ENCODE results near the gene TBC1D4. TPM values are rescaled to one million over a fixed set of nuclear protein-coding genes. Genes with fewer than 3 reads are reported as not detected.
A peak's percentile ranks its signal among the peaks of the same experiment; 100 is the strongest.

TBC1D4 gene, protein sequence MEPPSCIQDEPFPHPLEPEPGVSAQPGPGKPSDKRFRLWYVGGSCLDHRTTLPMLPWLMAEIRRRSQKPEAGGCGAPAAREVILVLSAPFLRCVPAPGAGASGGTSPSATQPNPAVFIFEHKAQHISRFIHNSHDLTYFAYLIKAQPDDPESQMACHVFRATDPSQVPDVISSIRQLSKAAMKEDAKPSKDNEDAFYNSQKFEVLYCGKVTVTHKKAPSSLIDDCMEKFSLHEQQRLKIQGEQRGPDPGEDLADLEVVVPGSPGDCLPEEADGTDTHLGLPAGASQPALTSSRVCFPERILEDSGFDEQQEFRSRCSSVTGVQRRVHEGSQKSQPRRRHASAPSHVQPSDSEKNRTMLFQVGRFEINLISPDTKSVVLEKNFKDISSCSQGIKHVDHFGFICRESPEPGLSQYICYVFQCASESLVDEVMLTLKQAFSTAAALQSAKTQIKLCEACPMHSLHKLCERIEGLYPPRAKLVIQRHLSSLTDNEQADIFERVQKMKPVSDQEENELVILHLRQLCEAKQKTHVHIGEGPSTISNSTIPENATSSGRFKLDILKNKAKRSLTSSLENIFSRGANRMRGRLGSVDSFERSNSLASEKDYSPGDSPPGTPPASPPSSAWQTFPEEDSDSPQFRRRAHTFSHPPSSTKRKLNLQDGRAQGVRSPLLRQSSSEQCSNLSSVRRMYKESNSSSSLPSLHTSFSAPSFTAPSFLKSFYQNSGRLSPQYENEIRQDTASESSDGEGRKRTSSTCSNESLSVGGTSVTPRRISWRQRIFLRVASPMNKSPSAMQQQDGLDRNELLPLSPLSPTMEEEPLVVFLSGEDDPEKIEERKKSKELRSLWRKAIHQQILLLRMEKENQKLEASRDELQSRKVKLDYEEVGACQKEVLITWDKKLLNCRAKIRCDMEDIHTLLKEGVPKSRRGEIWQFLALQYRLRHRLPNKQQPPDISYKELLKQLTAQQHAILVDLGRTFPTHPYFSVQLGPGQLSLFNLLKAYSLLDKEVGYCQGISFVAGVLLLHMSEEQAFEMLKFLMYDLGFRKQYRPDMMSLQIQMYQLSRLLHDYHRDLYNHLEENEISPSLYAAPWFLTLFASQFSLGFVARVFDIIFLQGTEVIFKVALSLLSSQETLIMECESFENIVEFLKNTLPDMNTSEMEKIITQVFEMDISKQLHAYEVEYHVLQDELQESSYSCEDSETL (N-terminal part only)
- 100 to 1,000 TPM in 3 of 4 donors, 10 to 100 TPM in 1; 49.9 to 279 (median 211) TPM for total RNA-seq

DNA sequence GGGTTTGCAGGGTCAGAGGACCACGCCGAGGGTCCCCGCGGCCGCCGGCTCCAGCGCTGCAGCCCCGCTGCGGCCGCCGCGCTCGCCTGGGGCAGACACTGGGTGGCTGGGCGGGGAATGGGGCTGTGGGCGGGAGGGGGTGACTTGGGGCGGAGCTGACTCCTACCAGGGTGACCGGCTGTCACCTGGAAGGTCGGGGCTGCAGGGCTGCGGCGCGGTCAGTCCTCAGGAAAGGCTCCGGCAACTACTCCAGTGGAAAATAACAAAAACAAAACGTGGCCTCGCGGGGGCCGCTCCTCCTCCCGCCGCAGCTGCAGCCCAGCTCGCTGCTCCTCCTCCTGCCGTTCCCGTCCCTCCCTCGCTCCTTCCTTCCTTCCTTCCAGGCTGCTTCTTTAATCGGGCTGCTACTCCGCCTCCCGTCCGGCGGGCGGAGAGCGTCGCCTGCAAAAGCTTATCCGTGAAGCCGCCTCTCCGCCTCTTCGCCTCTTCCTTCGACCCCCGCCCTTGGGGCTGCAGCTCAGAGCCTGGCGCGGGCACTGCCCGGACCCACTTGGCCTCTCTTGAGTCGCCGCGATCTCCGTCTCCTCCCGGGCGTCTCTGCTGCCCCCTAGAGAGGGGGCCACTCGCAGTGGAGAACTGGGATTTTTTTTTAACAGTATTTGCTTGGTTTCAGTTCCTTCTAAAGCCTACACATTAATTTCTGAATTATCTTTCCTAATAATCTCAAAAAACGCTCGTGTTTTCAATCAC, at the start of gene TBC1D4:
Gene TBC1D4 (minus strand): TSS at position 100 of the 750 bp plus-strand sequence. CDS start 402 bp downstream, outside the sequence.
- intact Hi-C loops (cut with DNase I; ENCODE audit: low total_unique reads) (loop anchor here (1.0 to 5.0 kb wide), 3 partner anchors 110 to 165 kb away; no protein-coding TSS in a partner anchor), in situ Hi-C loops (cut with MboI; ENCODE audit: low sequenced_read_pairs in 4 of 4) (loop anchor here in 1 of 4 donors (5.0 kb wide), 1 partner anchor 115 kb away; no protein-coding TSS in a partner anchor)
- ATAC-seq, result peak; percentile 65 to 69
- Histone ChIP-seq H3K27ac (peak within 1 kb of the TSS; percentile 90 to 98 (median 93)), H3K4me3 (peak within 1 kb of the TSS; percentile 85 to 95 (median 94)), H3K27me3 (no peaks in the 10 kb centered on the region), H3K9me3 (no peaks in the 10 kb centered on the region), H3K4me1 (peaks cover 22 to 47% of the 10 kb centered on the region in 2 donors), H3K36me3 (no peaks in the 10 kb centered on the region)
- DNase-seq, result peak; percentile 87 to 88
- TF ChIP-seq, protein P1, sequence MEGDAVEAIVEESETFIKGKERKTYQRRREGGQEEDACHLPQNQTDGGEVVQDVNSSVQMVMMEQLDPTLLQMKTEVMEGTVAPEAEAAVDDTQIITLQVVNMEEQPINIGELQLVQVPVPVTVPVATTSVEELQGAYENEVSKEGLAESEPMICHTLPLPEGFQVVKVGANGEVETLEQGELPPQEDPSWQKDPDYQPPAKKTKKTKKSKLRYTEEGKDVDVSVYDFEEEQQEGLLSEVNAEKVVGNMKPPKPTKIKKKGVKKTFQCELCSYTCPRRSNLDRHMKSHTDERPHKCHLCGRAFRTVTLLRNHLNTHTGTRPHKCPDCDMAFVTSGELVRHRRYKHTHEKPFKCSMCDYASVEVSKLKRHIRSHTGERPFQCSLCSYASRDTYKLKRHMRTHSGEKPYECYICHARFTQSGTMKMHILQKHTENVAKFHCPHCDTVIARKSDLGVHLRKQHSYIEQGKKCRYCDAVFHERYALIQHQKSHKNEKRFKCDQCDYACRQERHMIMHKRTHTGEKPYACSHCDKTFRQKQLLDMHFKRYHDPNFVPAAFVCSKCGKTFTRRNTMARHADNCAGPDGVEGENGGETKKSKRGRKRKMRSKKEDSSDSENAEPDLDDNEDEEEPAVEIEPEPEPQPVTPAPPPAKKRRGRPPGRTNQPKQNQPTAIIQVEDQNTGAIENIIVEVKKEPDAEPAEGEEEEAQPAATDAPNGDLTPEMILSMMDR (IDR thresholded peaks at IDR 0.05 in 4 of 5, conservative IDR thresholded peaks at IDR 0.05 in 1 of 5), result peak; percentile 68 to 93 (median 74)
- peak; percentile 66 to 84 for TF ChIP-seq POLR2A (IDR thresholded peaks at IDR 0.05)

DNA sequence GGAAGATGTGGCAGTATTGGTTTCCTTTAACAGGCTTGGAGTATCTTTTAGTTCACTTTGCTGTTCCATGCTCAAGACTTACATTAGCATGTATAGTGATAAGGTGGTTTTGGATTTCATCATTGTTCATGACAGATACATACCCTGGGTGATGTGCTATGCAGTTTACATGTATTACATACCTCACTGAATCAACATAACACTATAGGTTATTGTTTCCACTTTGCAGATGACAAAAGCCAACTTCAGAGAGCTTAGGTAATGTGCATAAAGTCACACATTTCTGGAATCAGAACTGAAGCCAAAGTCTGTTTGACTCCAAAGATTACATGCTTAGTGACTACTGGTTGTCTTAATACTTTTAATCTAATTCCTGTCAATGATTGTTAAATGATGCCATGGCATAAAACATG, 48.6 kb upstream of the TBC1D4 start:
- TF ChIP-seq, protein P1 (IDR thresholded peaks at IDR 0.05 in 4 of 5, conservative IDR thresholded peaks at IDR 0.05 in 1 of 5), result no peak
- TF ChIP-seq POLR2A (IDR thresholded peaks at IDR 0.05), result no peak
- no peaks in the 10 kb centered on the region for H3K27me3 ChIP-seq
- ATAC-seq (no peak), DNase-seq (no peak)
- no peak overlapping the region for H3K4me3 ChIP-seq
- intact Hi-C loops (cut with DNase I; ENCODE audit: low total_unique reads), result no loop called here
- H3K36me3 ChIP-seq, result peaks cover 0 to 6% of the 10 kb centered on the region in 2 donors
- no peaks in the 10 kb centered on the region for H3K4me1 ChIP-seq
- H3K9me3 ChIP-seq, result no peaks in the 10 kb centered on the region
- no peak overlapping the region for H3K27ac ChIP-seq
- in situ Hi-C loops (cut with MboI; ENCODE audit: low sequenced_read_pairs in 4 of 4), result no loop called here

GRCh38 chr13:75521956-75522355, 40.0 kb upstream of the TBC1D4 start:
- ATAC-seq (no peak), DNase-seq (no peak)
- Histone ChIP-seq H3K27me3 (no peaks in the 10 kb centered on the region), H3K4me3 (no peak overlapping the region), H3K36me3 (peaks cover 0 to 9% of the 10 kb centered on the region in 2 donors), H3K4me1 (no peaks in the 10 kb centered on the region), H3K9me3 (no peaks in the 10 kb centered on the region), H3K27ac (no peak overlapping the region)
- TF ChIP-seq, protein P1 (IDR thresholded peaks at IDR 0.05 in 4 of 5, conservative IDR thresholded peaks at IDR 0.05 in 1 of 5), result no peak
- no peak for TF ChIP-seq POLR2A (IDR thresholded peaks at IDR 0.05)
- in situ Hi-C loops (cut with MboI; ENCODE audit: low sequenced_read_pairs in 4 of 4), result no loop called here
- intact Hi-C loops (cut with DNase I; ENCODE audit: low total_unique reads), result no loop called here
